T47D (cell line): ENCODE measurements around the gene USP40.
A peak's percentile ranks its signal among the peaks of the same experiment; 100 is the strongest.

Source experiments
- DNase-seq, 2 experiments: peaks; one replicate each; pipeline versions ENCODE4 v3.0.0 to v3.0.0-alpha.2; 2011 to 2012; ENCODE audit warnings: low read depth in 1 of 2, low spot score in 1 of 2
- JUND ChIP-seq: IDR thresholded peaks from 2 replicates; pipeline ENCODE4 v1.6.1; 2012; ENCODE audit warnings: low read depth
- in situ Hi-C: cut with HindIII; loops from 2 replicates; pipeline ENCODE4 v1.10.0; 2016; ENCODE audit warnings: low sequenced_read_pairs, low pct_unique_long_range_greater_than_20kb

The USP40 gene

DNA sequence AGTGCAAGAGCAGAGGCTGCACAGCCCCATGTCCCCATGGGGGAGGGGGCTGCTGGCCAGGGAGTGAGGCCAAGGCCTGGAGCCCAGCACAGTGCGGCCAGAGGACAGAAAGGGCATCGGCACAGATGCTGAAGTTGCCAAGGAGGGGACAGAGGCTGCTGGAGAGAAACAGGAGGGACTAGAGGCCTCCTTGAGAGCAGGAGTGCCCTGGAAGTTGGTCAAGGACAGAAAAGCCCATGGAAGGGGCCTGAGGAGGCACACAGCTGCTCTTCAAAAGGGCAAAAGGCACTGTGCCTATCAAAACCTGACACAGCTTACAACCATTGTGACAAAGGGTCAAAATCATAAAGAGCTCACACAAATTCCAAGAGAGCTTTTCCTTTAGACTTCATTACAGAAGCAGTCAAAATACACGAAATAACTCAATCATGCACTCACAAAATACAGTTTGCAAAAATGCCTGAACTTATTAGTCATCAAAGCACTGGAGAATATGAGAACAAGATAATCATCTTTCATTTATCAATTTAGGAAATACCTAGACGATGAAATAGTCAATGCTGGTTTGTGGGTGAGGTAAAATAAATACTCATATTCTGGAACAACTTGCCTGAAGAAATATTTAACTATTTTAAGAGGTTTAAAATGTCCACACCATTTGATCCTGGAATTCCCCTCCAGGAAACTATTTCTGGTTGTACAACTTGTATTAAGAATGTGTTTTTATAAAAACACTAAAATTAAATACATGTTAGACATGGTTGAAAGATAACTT, 79.6 kb downstream of the USP40 start:
- in situ Hi-C loops = no loop called here
- peak; percentile 87; the same call in 1 of the 2 replicates for TF ChIP-seq JUND
- DNase-seq = peak; percentile 15 to 41

DNA sequence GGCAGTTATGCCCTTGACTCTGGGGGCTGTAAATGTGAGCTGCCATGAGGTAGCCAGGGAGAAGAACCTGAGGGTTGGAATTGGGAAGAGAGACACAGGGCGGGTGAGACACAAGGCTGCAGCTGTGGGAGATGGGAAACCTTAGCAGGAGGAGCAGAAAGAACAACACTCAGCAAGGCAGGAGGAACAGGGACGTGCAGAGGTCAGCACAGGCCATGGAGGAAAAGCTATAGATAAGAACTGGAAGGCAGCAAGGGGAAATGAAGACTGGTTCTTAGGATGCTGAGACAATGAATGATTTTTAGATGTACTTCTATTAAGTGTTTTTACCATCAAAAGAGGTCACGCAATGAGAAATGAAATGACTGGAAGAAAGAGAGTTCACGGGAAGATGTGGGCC, 80.2 kb downstream of the USP40 start:
- TF ChIP-seq JUND = no peak
- in situ Hi-C loops = no loop called here
- no peak for DNase-seq

DNA sequence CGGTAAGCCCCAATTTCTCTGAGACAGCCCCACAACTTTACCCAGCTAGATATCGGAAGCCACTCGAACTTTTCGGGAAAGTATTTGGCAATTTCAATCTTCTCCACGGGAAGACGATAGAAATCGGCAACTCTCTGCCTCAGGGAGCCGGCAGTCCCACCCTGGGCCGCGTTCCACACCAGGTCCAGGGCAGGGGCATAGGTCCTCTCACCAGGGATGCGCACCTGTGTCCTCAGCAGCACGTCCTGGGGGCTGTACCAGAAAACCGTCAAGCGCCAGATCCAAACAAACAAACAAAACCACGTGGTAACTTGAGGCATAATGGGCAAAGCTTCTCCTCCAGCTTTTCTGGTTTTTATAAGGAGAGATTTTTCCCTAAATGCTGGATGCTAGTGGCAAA, 80.9 kb downstream of the USP40 start:
- no peak for DNase-seq
- no peak for TF ChIP-seq JUND
- in situ Hi-C loops = no loop called here

DNA sequence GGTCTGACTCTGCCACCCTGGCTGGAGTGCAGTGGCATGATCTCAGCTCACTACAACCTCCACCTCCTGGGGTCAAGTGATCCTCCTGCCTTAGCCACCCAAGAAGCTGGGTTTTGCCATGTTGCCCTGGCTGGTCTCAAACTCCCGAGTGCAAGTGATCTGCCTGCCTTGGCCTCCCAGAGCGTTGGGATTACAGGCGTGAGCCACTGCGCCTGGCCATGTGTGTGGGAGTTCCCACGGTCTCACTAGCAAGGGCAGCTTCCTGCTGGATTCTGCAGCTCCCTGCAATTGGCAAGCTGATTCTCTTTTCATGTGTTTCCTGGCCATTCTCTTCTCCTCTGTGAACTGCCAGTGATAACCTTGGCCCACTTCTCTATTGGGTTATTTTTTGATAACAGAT, 84.0 kb downstream of the USP40 start:
- in situ Hi-C loops = no loop called here
- DNase-seq = no peak
- TF ChIP-seq JUND = no peak

DNA sequence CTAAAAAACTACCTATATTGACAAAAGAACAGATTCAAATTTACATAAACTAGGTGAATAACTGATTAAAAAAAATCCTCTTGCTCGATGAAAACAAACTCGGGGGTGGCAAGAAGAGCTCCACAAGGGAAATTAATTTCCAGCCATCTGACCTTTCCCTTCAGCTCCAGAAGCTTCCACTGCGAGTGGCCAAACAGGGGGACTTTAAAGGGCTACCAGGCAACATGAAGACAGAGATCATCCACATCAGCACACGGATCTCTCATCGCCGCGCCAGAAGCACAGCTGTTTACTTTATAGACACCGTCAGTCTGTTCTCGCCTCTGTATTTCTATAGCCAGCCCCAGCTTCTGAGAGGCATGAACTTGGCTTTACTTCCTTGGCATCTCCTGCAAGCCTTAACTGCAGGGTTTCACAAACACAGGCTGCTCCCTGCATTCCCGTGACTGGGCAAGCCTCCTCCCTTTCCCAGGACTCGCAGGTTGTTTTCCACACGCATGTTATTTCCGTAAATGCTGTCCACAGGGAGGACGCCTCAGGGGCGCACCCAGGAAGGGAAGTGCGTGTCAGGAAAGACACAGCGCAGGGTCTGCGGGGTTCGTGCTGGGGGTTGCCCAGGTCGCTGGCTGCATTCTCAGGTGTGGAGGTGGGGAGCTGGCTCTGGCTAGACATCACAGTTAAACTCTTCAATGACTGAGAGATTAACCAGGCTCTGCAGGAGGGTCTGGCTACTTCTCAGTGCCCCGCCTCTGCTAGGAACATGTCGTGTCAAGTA, 85.0 kb downstream of the USP40 start:
- DNase-seq = no peak
- TF ChIP-seq JUND = no peak
- in situ Hi-C loops = no loop called here

DNA sequence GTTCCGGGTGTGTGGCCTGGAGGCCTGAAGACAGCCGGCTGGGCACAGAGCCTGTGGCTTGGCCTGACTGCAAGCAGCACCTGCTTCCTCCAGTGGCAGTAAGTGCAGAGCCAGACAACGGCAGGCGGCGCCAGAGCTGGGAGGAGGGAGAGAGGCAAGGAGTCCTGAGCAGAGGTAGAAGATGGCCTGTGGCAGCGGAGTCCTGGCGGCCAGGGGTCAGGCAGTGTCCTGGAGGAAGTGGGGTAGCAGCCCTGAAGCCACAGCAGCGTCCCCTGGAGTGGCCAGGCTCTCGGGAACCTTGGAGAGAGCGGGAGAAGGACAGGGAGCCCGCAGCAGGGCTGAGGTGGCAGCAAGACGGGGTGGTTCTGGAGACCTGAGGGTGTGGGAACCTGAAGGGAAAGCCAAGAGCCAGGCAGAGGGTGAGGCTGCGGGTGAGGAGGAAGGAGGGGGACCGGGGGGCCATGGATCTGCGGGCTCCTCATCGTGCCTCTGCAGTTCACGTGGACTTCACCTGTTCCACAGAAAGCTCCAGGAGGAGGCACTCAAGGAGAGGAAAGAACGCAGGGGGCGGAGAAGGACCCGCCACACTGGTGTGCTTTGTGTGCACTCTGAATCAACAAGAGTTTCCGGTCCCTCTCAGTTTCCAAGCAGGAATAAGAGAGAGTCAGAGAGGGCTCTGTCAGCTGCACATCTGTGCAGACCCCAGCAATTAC, 85.9 kb downstream of the USP40 start:
- DNase-seq = peak; percentile 41 to 70
- in situ Hi-C loops = no loop called here
- TF ChIP-seq JUND = no peak

DNA sequence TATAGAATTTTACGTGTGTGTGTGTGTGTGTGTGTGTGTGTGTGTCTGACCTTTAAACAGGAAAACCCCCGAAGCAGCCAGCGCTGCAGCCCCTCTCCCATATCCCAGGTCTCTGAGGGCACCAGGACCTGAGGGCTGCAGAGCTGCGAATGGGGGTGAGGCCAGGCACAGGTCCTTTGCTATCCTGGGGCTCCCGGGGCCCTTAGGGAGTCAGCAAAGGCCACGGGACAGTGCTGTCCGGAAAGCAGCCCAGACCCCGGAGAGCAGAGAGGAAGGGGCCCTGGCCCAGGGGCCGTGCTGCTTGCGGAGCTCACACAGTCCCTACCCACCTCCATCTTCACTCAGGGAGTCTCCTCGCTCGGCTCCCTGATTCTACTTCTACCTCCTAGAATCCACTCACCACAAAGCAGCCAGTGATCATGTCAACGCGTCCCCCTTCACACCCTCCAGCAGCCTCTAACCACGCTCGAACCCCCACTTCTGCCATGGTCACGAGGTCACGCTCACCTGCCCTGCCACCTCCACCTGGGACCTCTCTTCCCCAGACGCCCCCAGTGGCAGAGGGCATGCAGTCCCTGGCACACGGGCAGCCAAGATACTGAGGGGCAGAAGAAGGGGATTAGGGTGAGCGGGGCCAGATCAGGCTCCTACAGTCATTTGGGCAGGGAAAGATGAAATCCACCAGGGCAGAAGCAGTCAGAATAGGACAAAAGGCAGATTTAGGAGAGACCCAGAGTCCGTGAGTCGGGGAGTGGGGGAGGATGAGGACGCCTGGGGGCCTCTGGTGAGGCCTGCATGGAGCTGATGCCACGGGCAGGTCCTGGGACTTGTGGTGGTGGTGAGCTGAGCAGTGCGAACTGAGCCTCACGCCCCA, 86.7 kb downstream of the USP40 start:
- TF ChIP-seq JUND = no peak
- in situ Hi-C loops = no loop called here
- DNase-seq = no peak

DNA sequence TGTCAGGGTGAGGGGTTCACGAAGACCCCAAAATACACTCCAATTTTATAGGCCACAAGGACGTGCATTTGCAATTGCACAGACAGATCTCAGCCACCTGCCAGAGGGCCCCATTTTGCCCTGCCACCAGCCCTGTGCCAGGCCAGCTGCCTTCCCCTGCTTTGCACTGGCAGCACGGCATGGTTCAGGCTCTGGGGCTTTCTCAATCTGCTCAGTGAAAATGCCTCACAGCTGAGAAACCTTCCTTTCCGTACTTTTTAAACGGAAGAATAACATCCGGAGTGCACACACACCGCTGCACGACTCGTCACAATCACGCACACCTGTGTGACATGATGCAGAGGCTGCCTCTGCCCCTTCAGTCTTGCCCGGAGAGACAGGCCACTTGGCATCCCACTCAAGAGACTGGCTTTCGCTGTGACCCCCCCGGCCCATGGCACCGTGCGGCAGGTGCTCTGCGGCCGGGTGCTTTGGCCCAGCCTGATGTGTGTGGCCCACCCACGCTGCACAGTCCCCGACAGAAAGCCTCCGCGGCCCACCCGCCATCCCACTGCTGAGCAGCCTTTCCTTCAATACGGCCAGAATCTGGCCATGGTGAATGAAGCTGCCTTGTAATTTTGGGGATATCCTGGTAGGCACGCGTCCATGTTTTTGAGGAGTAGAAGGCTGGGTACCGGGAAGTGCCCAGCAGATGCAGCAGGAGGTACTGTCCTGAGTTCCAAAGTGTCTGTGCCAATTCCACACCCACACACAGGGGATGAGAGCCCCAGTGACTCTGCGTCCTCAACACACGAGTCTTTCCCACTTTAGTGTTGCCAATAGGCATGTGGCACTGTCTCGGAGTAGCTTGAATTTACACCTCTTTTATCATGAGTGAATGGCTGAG, 88.8 kb downstream of the USP40 start:
- in situ Hi-C loops = no loop called here
- no peak for DNase-seq
- TF ChIP-seq JUND = no peak

DNA sequence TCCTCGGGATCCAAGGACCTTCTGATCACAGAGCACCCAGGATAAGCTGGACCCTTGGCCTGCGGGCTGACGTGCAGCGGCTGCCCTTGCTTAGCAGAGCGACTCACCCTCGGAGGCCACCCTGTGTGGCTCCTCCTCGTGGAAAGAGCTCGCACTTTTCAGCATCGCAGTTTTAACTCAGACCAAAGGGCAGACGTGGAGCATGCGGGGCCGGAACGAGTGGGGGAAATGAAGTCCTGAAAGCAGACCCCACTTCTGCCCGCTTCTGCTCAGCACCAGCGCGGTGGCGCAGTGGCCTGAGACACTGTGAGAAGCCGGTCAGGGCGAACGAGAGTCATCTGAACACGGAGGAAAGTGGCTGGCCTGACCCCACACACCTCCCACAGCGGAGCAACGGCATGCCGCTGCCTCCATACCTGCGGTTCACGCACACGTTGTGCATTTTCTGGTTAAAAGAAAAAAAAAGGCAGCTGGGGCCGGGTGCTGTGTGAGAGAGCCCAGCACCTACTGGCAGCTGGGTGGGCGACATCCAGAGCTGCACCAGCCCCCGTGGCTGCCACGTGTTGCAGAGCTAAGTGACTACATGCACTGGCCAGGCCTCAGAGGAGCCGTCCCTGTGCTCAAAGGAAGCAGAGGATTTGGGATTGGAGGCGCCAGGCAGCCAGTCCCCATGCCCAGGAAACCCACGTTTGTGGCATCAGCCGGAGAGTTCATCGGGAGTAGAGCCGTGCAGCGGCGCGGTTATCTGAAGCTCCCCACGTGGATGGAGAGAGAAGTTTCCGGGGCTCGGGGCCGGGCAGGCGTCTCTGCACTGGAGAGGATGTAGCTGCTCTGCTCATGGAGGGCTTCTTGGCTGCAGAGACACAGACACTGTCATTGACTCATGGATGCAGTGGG, 89.7 kb downstream of the USP40 start:
- in situ Hi-C loops = no loop called here
- no peak for TF ChIP-seq JUND

DNA sequence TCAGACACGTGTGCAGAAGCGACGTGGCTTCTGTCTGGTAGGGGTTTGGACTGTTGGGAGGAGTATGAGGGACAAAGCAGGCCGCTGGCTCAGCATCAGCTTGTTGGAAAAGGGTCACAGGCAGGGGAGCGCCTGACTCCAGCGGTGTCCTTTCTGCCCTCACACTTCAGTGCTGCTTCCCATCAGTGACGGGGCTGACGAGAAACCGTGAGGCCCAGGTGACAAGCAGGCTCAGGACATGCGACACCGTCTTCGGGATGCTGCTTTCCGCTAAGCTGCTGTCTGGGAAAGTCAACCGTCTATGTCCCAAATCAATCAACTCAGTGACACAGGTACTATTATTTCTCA, 90.5 kb downstream of the USP40 start:
- no peak for TF ChIP-seq JUND
- in situ Hi-C loops = no loop called here
- no peak for DNase-seq

More for the DNA sequence above, 89.7 kb downstream of the USP40 start:
- DNase-seq = no peak
